NCI-H146 (cell line): ENCODE data around the gene EHBP1L1.
"Not testable (repeated sequence)": the region's sequence is repeated elsewhere in the genome, so short reads cannot be mapped to it uniquely, and the experiment has no call there.

Source experiments
- DNase-seq: peaks from one replicate; lab custom pipeline; 2025; lab: John Stamatoyannopoulos, UW

The EHBP1L1 gene

DNA sequence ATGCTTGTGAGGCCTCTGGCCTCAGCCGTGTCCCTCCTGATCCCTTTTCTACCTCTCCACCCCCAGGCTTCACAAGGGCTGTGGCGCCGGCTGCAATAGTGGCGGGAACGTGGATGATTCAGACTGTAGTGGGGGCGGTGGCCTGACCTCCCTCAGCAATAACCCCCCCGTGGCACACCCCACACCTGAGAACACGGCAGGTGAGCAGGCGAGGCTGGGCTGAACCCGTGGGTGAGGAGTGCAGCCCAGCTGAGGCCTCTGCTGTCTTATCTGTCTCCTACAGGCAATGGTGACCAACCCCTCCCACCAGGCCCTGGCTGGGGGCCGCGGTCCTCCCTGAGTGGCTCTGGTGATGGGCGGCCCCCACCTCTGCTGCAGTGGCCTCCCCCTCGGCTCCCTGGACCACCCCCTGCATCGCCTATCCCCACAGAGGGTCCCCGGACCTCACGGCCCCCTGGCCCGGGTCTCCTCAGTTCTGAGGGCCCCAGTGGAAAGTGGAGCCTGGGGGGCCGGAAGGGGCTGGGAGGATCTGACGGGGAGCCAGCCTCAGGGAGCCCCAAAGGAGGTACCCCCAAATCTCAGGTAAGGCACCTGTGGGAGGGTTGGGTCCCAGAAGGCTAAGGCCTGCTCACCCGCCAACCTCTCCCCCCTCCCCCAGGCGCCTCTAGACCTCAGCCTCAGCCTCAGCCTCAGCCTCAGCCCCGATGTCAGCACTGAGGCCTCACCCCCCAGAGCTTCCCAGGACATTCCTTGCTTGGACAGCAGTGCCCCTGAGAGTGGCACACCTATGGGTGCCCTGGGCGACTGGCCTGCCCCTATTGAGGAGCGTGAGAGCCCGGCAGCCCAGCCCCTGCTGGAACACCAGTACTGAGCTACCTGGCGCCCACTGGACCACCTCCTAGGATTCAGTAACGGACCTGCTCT is 60.5 kb downstream of the EHBP1L1 start:
- DNase-seq = no peak

GRCh38 chr11:65637032-65637557 is 61.2 kb downstream of the EHBP1L1 start:
- DNase-seq = no peak

GRCh38 chr11:65637794-65638419 is 62.1 kb downstream of the EHBP1L1 start, which contains the start of gene SIPA1:
Gene SIPA1 (plus strand): TSS chr11:65638101. CDS start chr11:65640922, 2,821 bp downstream.
- peak; percentile 87 for DNase-seq

DNA sequence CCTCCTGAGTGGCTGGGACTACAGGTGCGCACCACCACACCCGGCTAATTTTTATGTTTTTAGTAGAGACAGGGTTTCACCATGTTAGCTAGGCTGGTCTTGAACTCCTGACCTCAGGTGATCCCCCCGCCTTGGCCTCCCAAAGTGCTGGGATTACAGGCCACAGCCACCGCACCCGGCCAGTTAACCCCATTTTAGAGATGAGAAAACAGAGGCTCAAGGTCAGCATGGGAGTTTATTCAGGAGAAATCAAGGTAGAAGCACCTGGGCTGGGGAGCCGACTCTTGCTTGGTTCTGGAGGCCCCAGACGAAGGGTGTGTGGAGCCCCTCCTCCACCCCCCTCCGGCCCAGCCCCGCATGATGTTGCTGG is 63.4 kb downstream of the EHBP1L1 start:
- not testable (repeated sequence) for DNase-seq

DNA sequence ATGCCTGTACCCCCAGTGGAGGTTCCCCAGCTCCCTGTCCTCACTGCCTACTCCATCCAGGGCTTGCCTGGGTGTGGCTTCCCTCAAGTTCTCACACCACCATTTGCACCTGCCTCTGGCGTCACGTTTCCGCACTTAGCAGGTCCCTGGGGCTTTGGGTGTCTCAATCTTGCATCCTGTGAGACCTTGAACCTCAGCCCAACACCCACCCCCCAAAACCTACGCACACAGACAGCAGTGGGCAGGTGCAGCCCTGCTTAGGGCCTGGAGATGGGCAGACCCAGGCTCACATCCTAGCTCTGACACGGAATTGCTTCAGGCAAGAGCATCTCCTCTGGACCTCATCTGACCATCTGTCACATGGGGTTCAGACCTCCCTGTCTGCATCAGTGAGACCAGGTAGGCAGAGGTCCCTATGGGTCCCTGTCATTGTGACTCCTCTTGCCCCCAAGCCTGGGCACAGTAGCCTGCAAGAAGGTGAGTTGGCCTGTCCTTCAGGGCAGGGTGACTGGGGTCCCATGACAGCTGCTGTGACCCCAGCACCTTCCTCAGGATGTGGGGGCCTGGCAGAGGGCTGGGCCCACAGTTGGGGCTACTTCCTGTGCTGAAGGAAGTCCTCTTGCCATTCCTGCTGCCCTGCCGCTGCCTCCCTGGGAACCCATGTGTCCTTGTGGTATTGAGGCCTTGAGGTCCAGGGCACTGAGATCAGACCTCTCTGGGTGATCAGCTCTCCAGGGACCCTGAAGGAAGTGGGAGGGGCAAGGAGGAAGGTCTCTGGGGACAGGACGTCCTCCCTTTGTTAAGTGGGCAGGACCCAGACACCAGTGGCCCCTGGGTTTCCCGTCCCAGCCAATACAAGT is 64.0 kb downstream of the EHBP1L1 start:
- no peak for DNase-seq

DNA sequence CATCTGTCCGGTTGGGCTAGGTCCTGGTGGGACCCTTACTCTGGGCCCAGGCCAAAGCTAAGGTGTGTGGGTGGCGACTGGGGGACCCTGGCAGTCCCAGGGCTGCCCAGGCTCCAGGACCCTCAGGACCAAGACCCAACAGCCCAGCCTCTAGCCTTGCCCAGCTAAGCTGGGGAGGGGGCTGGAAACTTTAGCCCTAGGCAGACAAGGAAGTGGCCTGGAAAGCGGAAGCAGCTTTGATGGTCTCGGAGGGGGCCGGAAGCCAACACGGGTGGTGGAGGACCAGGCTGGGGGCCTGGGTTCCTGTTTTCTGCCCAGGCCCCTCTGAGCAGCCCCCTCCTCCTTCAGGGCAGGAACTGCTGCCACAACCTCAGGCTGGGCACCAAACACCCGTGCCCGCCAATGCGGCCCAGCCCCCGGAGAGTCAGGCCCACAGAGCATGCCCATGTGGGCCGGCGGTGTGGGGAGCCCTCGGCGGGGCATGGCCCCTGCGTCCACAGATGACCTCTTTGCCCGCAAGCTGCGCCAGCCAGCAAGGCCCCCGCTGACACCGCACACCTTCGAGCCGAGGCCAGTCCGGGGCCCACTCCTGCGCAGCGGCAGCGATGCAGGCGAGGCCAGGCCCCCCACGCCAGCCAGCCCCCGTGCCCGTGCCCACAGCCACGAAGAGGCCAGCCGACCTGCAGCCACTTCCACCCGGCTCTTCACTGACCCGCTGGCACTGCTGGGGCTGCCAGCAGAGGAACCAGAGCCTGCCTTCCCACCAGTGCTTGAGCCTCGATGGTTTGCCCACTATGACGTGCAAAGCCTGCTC is 64.8 kb downstream of the EHBP1L1 start:
- DNase-seq = no peak

- DNase-seq = no peak
Measured at GRCh38 chr11:65641297-65642013, 65.6 kb downstream of the EHBP1L1 start.
